Upper lobe of left lung (tissue), 4 donors: Measurements from ENCODE around the gene CNGB1.

Experiments used
- CTCF ChIP-seq, 6 experiments: fragments of 450-650 bp in 4 of 6; fragments of 200-600 bp in 2 of 6; sonication (generic) in 2 of 6; IDR thresholded peaks; one replicate each; pipeline ENCODE4 v1.5.1; 2016 to 2019; ENCODE audit warnings: antibody characterized with exemption in 6 of 6
- POLR2A ChIP-seq, 4 donors: fragments of 450-650 bp; IDR thresholded peaks; one replicate each; pipeline ENCODE4 v1.5.1; 2016 to 2017; ENCODE audit warnings: antibody characterized with exemption in 4 of 4, mild to moderate bottlenecking in 2 of 4

- no peak for TF ChIP-seq CTCF (IDR thresholded peaks at IDR 0.05)
- no peak for TF ChIP-seq POLR2A (IDR thresholded peaks at IDR 0.05)
These were observed 44.9 kb downstream of the CNGB1 start for GRCh38 chr16:57926041-57926440.
